GM21526 (cell line): Measurements from ENCODE around the gene SLC9A1.
A peak's percentile ranks its signal among the peaks of the same experiment; 100 is the strongest.
"Not testable (repeated sequence)": the region's sequence is repeated elsewhere in the genome, so short reads cannot be mapped to it uniquely, and the experiment has no call there.

ENCODE experiments used
- ATAC-seq: cut with Tn5 transposase; IDR thresholded peaks from one replicate; pipeline ENCODE4 v1.9.1; 2021; ENCODE audit warnings: moderate library complexity; ENCODE audit not compliant: unreplicated experiment, low FRiP score

SLC9A1 gene

GRCh38 chr1:27135541-27136235, 19.2 kb downstream of the SLC9A1 start:
- ATAC-seq, result no peak

DNA sequence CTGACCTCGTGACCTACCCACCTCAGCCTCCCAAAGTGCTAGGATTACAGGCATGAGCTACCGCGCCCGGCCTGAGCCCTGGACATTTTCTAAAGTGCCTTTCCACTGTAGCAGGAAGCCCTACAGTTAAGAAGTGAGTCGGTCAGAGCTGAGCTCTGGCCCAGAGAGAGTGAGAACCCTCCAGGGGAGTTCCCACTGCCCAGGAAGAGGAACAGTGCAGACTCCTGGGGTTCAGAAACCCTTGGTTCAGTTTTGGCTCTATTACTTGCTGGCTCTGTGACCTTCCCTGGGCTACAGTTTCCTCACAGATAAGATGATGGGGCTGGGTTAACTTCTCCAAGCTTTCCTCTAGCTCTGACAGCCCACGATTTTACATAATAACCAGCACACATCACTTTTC, 20.9 kb downstream of the SLC9A1 start:
- ATAC-seq, result no peak

DNA sequence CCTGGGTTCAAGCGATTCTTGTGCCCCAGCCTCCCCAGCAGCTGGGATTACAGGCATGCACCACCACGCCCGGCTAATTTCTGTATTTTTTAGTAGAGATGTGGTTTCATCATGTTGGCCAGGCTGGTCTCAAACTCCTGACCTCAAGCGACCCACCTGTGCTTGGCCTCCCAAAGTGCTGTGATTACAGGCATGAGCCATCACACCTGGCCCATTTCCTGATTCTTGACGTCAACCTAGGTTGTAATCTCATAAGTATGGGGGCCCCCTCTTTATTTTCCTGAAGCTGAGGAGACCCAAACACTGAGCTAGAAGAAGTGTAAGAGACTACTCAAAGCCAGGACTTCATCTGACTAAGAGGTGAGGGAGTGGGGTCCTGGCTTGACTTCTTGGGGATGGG, 21.8 kb downstream of the SLC9A1 start:
- ATAC-seq, result no peak

DNA sequence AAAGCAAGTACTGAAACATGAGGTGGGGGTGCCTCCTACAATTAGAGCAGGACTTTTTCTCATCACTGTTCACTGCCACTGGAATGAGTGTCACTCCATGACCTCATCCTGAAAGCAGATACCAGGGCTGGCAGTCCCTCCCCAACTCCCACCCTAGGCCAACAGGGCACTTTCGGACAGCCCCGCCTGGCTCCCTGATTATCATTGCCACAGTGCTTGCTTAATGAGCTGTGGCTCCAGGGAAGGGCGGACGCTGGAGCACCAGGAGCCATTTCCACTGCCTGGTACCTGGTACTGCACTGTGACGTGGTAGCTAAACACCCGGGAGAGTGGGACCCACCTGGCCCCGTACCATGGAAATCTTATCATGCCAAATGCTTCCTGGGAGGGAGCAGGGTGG, 22.3 kb downstream of the SLC9A1 start:
- ATAC-seq, result no peak

DNA sequence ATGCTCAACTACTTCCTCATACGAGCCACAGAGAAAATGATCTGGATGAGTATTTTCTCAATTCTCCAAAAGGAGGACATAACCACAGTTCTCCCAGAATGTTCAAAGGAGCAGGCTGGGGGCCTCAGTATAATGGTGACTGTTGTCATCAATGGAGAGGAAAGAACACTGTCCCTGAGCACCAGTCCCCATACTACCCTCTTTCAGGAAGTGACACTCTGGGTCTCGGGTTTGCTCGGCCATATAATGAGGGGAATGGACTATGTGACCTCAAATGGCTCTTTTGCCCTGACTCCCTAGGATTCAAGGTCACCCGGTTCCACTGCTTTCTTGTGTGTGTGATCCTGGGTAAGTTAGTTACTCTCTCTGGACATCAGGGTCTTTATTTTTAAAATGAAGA, 22.8 kb downstream of the SLC9A1 start:
- ATAC-seq, result no peak

GRCh38 chr1:27130798-27131197, 24.1 kb downstream of the SLC9A1 start:
- ATAC-seq, result no peak

GRCh38 chr1:27129225-27129624, 25.7 kb downstream of the SLC9A1 start:
- ATAC-seq, result no peak

GRCh38 chr1:27127419-27127818, 27.5 kb downstream of the SLC9A1 start:
- ATAC-seq, result no peak

- no peak for ATAC-seq
Measured at GRCh38 chr1:27126391-27126790, 28.5 kb downstream of the SLC9A1 start.

GRCh38 chr1:27125125-27125524, 29.8 kb downstream of the SLC9A1 start:
- not testable (repeated sequence) for ATAC-seq

GRCh38 chr1:27124405-27124804, 30.5 kb downstream of the SLC9A1 start:
- no peak for ATAC-seq

DNA sequence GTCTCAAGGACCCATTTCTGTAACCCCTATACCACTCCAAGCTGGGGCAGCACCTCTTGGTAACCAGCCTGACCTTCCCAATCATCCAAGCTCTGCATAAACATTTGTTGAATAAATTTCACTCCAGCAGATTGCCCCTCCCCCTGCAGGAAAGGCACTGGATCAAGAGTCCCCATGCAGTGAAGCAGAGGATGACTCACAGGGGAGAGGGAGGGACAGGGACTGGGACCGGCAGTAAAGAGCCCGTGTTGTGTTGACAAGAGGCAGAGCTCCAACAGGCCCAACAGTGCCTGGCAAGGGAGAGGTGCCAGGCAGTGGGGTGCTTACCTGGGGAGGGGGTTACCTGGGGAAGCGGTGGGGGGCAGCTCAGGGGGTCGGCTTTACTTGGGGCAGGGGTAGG, 32.3 kb downstream of the SLC9A1 start:
- ATAC-seq, result no peak

DNA sequence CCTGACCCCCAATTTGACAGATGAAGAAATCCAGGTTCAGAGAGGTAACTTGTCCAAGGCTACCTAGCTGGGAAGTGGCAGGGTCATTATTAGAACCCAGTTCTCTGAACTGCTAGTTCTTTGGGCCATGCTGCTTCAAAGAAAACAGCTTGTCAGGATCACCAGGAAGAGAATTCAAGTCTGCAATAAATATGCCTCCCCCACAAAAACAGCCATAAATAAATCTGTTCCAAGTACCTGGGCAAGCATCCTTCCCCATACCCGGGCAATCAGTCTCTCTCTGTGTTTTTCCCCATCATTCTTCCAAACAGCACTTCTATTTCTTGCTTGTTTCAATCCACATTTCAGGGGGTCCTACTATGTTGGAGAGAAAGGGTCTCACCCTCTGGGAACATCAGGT, 34.1 kb downstream of the SLC9A1 start:
- ATAC-seq, result no peak

GRCh38 chr1:27118440-27118689, 36.6 kb downstream of the SLC9A1 start:
- no peak for ATAC-seq

DNA sequence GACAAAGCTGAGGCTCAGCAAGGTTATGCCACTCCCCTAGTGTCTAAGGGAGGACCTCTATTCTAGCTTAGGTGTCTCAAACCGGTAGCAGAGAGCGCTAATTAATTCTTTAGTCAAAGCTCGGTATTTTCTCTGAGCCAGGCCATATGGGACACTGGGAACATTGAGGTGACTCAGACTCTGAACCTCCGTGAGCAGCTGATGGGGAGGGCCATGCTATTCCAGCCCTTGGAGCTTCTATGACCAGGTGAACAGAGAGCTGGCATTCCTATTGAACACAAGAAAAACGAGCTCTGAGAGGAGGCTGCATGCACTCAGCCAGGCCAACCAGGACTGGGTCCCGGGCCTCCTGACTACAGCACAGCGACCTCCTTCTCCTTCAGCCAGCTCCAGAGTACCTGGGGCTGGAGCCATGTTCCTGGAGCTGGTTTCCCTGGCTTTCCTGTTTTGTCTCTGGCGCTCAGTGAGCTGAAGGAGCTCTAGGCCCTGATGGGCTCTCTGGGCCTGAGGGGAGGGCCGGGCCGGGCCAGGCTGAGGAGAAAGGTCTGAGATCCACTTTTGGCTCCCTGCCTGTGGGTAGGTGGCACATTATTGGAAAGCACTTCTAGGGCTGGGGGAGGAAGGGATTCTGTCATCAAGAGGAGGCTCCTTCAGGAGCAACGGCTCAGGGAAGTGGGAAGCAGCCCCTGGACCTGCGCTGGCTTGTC, 37.0 kb downstream of the SLC9A1 start:
- ATAC-seq, result no peak

DNA sequence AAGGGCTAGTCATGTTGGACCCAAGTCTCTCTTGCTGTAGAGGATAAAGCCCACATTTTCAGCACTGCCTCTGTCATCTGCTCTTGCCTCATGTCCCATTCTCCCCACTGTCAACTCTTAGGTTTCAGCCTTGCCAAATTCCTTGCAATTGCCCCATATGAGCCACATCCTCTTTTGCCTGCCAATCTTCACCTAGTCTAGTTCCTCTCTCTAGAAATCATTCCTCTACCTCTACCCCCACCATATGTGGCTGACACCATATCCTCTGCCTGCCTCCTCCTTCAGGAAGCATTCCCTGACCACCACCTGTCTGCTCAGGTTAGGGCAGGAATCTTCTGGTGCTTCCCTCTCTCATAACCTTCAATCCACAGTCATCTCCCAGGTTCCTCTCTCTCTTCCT, 38.2 kb downstream of the SLC9A1 start:
- ATAC-seq, result no peak

DNA sequence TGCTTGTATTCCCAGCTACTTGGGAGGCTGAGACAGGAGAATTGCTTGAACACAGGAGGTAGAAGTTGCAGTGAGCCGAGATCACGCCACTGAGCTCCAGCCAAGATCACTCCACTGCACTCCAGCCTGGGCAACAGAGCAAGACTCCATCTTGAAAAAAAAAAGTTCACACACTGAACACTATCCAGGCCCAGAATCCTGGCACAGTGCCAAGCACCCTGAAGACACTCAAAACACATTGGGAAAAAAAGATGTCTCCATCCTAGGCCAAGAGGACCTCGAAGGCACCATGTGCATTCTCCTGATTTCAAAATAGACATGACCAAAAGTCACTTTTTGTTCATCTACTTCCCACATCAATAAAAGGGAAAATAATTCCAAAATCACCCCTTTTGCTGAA, 38.7 kb downstream of the SLC9A1 start:
- ATAC-seq, result no peak

DNA sequence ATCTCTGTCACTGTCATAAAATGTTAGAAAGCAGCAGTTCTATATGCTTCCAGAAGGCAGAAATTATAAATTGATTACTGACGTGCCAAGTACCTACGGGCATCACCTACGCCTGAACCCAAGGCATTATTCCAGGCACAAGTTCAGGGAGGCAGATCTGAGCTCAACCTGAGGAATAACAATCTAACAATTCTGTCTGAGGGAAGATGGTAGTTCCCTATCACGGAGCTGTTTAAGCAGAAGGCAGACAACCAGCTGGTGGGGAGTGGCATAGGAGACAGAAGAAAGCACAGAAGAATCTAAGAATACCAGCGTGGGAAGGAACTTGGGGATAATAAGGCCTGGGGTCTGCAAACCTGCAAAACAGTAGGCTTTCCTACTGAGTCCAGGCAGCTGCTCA, 40.4 kb downstream of the SLC9A1 start:
- ATAC-seq, result no peak

GRCh38 chr1:27113861-27114260, 41.1 kb downstream of the SLC9A1 start:
- ATAC-seq, result no peak

- ATAC-seq, result peak; percentile 76
Measured at GRCh38 chr1:27111626-27112573, 43.0 kb downstream of the SLC9A1 start.

DNA sequence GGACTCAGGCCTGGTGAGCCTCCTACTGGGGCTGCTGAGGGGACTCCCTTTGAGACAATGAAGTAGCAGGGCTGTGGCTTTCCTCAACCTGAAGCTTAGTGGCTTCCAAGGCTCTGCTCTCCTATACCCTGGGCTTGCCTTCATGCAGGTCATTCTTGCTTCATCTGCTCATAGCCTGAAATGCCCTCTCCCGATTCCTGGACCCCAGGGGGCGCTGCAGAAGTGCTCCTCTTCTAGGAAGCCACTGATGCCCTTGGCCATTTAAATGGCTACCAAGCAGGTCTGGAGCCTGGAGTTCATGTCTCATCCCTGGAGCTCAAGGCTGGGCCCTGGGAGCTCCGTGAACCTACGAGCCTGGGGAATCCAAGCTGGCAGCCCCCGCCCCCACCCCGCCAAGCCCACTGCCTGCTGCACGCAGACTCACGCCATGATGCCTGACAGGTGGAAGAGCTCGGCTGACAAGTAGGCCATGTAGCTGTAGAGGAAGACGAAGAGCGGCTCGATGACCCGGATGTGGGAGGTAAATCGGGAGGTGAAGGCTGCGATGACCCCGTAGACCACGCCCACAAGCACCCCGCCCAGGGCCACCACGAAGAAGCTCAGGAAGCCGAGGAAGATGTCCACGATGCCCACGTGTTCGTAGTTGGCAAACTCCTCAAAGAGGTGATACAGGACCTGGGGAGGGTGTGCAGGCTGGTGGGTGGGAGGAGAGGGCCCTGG, 45.7 kb downstream of the SLC9A1 start:
- no peak for ATAC-seq
